Fibroblast of lung (primary cell): Measurements from ENCODE around the gene WIZ.

Source experiments
- CTCF ChIP-seq, 2 donors: IDR thresholded peaks in 1 of 2; conservative IDR thresholded peaks in 1 of 2; 1 replicate in 1 of 2; 2 replicates in 1 of 2; pipeline ENCODE4 v1.5.1; 2011 to 2012; ENCODE audit warnings: low read length in 2 of 2, control low read depth in 1 of 2, inconsistent platforms in 1 of 2, low read depth in 1 of 2, mild to moderate bottlenecking in 1 of 2
- EZH2 ChIP-seq: IDR thresholded peaks from 2 replicates; pipeline ENCODE4 v1.5.1; 2012; ENCODE audit warnings: low read length, control low read depth, mild to moderate bottlenecking; ENCODE audit errors: missing control alignments

GRCh38 chr19:15487038-15487437 is 37.3 kb upstream of the WIZ start:
- no peak for TF ChIP-seq CTCF (conservative IDR thresholded peaks at IDR 0.05 in 1 of 2, IDR thresholded peaks at IDR 0.05 in 1 of 2; ENCODE audit: low read depth in 1 of 2, low read length in 2 of 2)
- TF ChIP-seq EZH2, result no peak
